Aorta (tissue), 5 donors: ENCODE data around the gene SBK3. TPM values are rescaled to one million over a fixed set of nuclear protein-coding genes. Genes with fewer than 3 reads are reported as not detected.
"Not testable (repeated sequence)": the region's sequence is repeated elsewhere in the genome, so short reads cannot be mapped to it uniquely, and the experiment has no call there.

Experiments used
- ATAC-seq: fragments of 200-7000 bp; cut with Tn5 transposase; one replicate; pipeline ENCODE4 v1.9.1; 2022; ENCODE audit warnings: moderate library complexity; ENCODE audit not compliant: low FRiP score
- DNase-seq, 2 donors: peaks; one replicate each; pipeline ENCODE4 v3.0.0-alpha.2; 2020
- H3K27ac ChIP-seq, 2 donors: one replicate each; pipeline ENCODE4 v1.5.1; 2013; ENCODE audit warnings: low read length in 2 of 2, mild to moderate bottlenecking in 2 of 2, moderate library complexity in 2 of 2, control low read depth in 1 of 2, inconsistent platforms in 1 of 2, low read depth in 1 of 2
- H3K27me3 ChIP-seq, 2 donors: one replicate each; pipeline ENCODE4 v1.6.1; 2013; ENCODE audit warnings: control low read depth in 1 of 2, low read length in 1 of 2, mild to moderate bottlenecking in 1 of 2, moderate library complexity in 1 of 2; ENCODE audit not compliant: insufficient read depth in 2 of 2, control insufficient read depth in 1 of 2
- H3K36me3 ChIP-seq, 2 donors: one replicate each; pipeline ENCODE4 v1.6.1; 2013; ENCODE audit warnings: control low read depth in 1 of 2, low read length in 1 of 2, mild to moderate bottlenecking in 1 of 2; ENCODE audit not compliant: insufficient read depth in 2 of 2, control insufficient read depth in 1 of 2
- H3K4me1 ChIP-seq, 2 donors: one replicate each; pipeline ENCODE4 v1.6.1; 2013; ENCODE audit warnings: low read length in 2 of 2, control low read depth in 1 of 2, mild to moderate bottlenecking in 1 of 2, moderate library complexity in 1 of 2; ENCODE audit not compliant: insufficient read depth in 2 of 2, control insufficient read depth in 1 of 2
- H3K4me3 ChIP-seq, 2 donors: one replicate each; pipeline ENCODE4 v1.5.1; 2013; ENCODE audit warnings: low read length in 2 of 2, control low read depth in 1 of 2, mild to moderate bottlenecking in 1 of 2
- H3K9me3 ChIP-seq: one replicate; pipeline ENCODE4 v1.6.1; 2013; ENCODE audit warnings: mild to moderate bottlenecking, low read length; ENCODE audit not compliant: control insufficient read depth
- WGBS, 2 donors: extraction: QIAGEN DNeasy Blood & Tissue Kit; methylation state at CpG; one replicate each; pipeline ENCODE4 v1.1.7; 2013; 5-methylcytosine and 5-hydroxymethylcytosine counted together
- intact Hi-C, 2 donors: fragments of 100-400 bp; cut with DNase I; formaldehyde crosslinking; loops; one replicate each; pipeline versions ENCODE4 v1.14.2 to v1.15.0; 2022
- polyA plus RNA-seq, 2 donors: library from polyadenylated mRNA; stranded (reverse); fragments of 200-250 nt; gene quantifications; one replicate each; pipeline ENCODE4 v1.2.3, GENCODE V29; 2013
- total RNA-seq, 2 donors: library from RNA; stranded (reverse); fragmentation: NEBNext Ultra II Directional; extraction: Animal tissue kit (Norgen Biotek cat#: 25700); gene quantifications; one replicate each; pipeline ENCODE4 v1.2.1, GENCODE V29; 2021
- donor health status: healthy with polysubstance abuse.
- donor health status: Bipolar disorder and iron deficiency.
- donor health status: DM: no; HTN: no; CAD: no.
- donor health status: DM: no; HTN: no; CAD: no.
- donor health status: DM: yes; HTN: yes; CAD: no.

The SBK3 gene
- total and polyA plus RNA-seq, 4 donors, result 0.48 TPM; not detected in 3

GRCh38 chr19:55500368-55500952 lies 44.9 kb downstream of the SBK3 start:
- H3K4me1 ChIP-seq, result no peaks in the 10 kb centered on the region
- H3K9me3 ChIP-seq, result no peaks in the 10 kb centered on the region
- ATAC-seq (no peak), DNase-seq (peak in 1 of 2 donors; percentile 41)
- WGBS, 2 donors, result 94% methylated on average over 26 of the region's 26 CpGs
- intact Hi-C loops, result loop anchor here in 1 of 2 donors (5.0 kb wide), 2 partner anchors 33 to 358 kb away; no protein-coding TSS in a partner anchor
- H3K4me3 ChIP-seq, result no peak overlapping the region
- no peaks in the 10 kb centered on the region for H3K36me3 ChIP-seq
- no peak overlapping the region for H3K27ac ChIP-seq
- H3K27me3 ChIP-seq, result no peaks in the 10 kb centered on the region

GRCh38 chr19:55498246-55498840 lies 47.0 kb downstream of the SBK3 start:
- no peak for ATAC-seq
- intact Hi-C loops, result no loop called here
- no peaks in the 10 kb centered on the region for H3K27me3 ChIP-seq
- H3K36me3 ChIP-seq, result no peaks in the 10 kb centered on the region
- H3K4me1 ChIP-seq, result no peaks in the 10 kb centered on the region
- no peak for DNase-seq
- no peaks in the 10 kb centered on the region for H3K9me3 ChIP-seq
- H3K4me3 ChIP-seq, result no peak overlapping the region
- no peak overlapping the region for H3K27ac ChIP-seq
- WGBS, 2 donors, result 32 to 38% methylated on average over 2 of the region's 2 CpGs

GRCh38 chr19:55497763-55498162 lies 47.6 kb downstream of the SBK3 start:
- 84 to 85% methylated on average over 13 of the region's 13 CpGs for WGBS, 2 donors
- H3K27ac ChIP-seq, result no peak overlapping the region

GRCh38 chr19:55496820-55497219 lies 48.5 kb downstream of the SBK3 start:
- H3K4me3 ChIP-seq, H3K27me3 ChIP-seq, H3K36me3 ChIP-seq, DNase-seq, H3K4me1 ChIP-seq, H3K9me3 ChIP-seq, H3K27ac ChIP-seq, intact Hi-C loops, ATAC-seq: not testable (repeated sequence)
- WGBS, 2 donors, result 77 to 82% methylated on average over 10 of the region's 10 CpGs

More at GRCh38 chr19:55497763-55498162, 47.6 kb downstream of the SBK3 start:
- H3K4me1 ChIP-seq, result no peaks in the 10 kb centered on the region
- H3K27me3 ChIP-seq, result no peaks in the 10 kb centered on the region
- no peak for ATAC-seq
- H3K9me3 ChIP-seq, result no peaks in the 10 kb centered on the region
- intact Hi-C loops, result no loop called here
- H3K36me3 ChIP-seq, result no peaks in the 10 kb centered on the region
- H3K4me3 ChIP-seq, result no peak overlapping the region
- DNase-seq, result no peak

- H3K4me3 ChIP-seq, result no peak overlapping the region
- no peaks in the 10 kb centered on the region for H3K9me3 ChIP-seq
- no peaks in the 10 kb centered on the region for H3K27me3 ChIP-seq
- H3K4me1 ChIP-seq, result no peaks in the 10 kb centered on the region
- 76 to 78% methylated on average over 11 of the region's 11 CpGs for WGBS, 2 donors
- intact Hi-C loops, result no loop called here
- no peaks in the 10 kb centered on the region for H3K36me3 ChIP-seq
- ATAC-seq, result no peak
- no peak overlapping the region for H3K27ac ChIP-seq
- no peak for DNase-seq
Observed at GRCh38 chr19:55495646-55496349, 49.5 kb downstream of the SBK3 start.

- Histone ChIP-seq H3K27ac (no peak overlapping the region), H3K4me1 (no peaks in the 10 kb centered on the region), H3K36me3 (no peaks in the 10 kb centered on the region), H3K9me3 (no peaks in the 10 kb centered on the region), H3K27me3 (no peaks in the 10 kb centered on the region), H3K4me3 (no peak overlapping the region)
- DNase-seq (peak; percentile 66 to 85), ATAC-seq (peak; percentile 61)
- WGBS, 2 donors, result 61 to 62% methylated on average over 20 to 22 of the region's 22 CpGs
- intact Hi-C loops, result no loop called here
Observed at GRCh38 chr19:55494172-55494761, 51.1 kb downstream of the SBK3 start.

- H3K4me1 ChIP-seq, result no peaks in the 10 kb centered on the region
Observed at GRCh38 chr19:55493645-55494171, 51.6 kb downstream of the SBK3 start.

GRCh38 chr19:55493052-55493644 lies 52.2 kb downstream of the SBK3 start:
- H3K27me3 ChIP-seq, result no peaks in the 10 kb centered on the region
- intact Hi-C loops, result no loop called here
- DNase-seq (no peak), ATAC-seq (no peak)
- H3K27ac ChIP-seq, result no peak overlapping the region
- H3K36me3 ChIP-seq, result no peaks in the 10 kb centered on the region
- H3K4me1 ChIP-seq, result no peaks in the 10 kb centered on the region
- H3K9me3 ChIP-seq, result no peaks in the 10 kb centered on the region
- no peak overlapping the region for H3K4me3 ChIP-seq
- 48 to 53% methylated on average over 18 of the region's 18 CpGs for WGBS, 2 donors

More at GRCh38 chr19:55493645-55494171, 51.6 kb downstream of the SBK3 start:
- ATAC-seq, result no peak
- intact Hi-C loops, result no loop called here
- peak in 1 of 2 donors; percentile 57 for DNase-seq
- Histone ChIP-seq H3K9me3 (no peaks in the 10 kb centered on the region), H3K36me3 (no peaks in the 10 kb centered on the region), H3K4me3 (no peak overlapping the region), H3K27me3 (no peaks in the 10 kb centered on the region), H3K27ac (no peak overlapping the region)
- WGBS, 2 donors, result 53 to 66% methylated on average over 37 to 38 of the region's 38 CpGs
